GM12874 (cell line): ENCODE data around the gene ACTL10.

Source experiments
- CTCF ChIP-seq: IDR thresholded peaks from 2 replicates; pipeline ENCODE4 v1.5.1; 2011; ENCODE audit warnings: low read depth, mild to moderate bottlenecking, control low read depth, low read length, moderate library complexity; ENCODE audit not compliant: insufficient read depth

ACTL10 gene

DNA sequence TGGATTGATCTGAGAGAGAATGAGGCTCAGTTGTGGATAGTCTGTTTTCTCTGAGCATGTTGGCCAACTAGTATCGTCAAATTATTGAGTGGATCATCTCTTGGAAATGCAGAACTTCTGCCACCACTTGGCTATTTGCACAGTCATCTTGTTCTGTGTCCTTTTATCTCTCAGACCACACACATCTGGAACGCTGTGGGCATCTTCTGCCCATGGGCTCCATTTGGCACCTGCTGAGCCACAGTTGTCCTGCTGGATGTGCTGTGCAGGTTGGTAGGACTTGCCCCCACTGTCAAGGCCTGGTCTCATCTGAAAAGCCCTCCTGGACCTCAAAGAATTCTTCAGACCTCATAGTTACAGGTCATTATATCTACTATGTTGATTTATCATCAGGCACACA is 21.3 kb upstream of the ACTL10 start:
- no peak for TF ChIP-seq CTCF

DNA sequence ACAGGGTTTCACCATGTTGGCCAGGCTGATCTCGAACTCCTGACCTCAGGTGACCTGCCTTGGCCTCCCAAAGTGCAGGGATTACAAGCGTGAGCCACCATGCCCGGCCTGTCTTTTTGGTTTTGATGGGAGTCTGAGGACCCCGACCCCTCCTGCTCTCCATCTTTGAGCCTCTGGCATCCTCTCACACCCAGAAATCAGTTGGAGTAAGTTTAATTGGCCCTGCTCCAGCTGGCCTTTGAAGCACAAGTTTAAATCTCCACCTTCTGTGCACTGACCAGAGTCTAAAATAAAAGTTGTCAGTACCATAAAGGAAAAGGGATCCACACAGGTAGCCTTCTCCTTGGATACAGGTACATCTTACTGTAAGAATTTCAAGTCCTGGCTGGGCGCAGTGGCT is 20.6 kb upstream of the ACTL10 start:
- TF ChIP-seq CTCF = no peak

- TF ChIP-seq CTCF = no peak
These were observed 18.9 kb upstream of the ACTL10 start for GRCh38 chr20:33647603-33648395.

- no peak for TF ChIP-seq CTCF
These were observed 18.2 kb upstream of the ACTL10 start for GRCh38 chr20:33648396-33649004.

DNA sequence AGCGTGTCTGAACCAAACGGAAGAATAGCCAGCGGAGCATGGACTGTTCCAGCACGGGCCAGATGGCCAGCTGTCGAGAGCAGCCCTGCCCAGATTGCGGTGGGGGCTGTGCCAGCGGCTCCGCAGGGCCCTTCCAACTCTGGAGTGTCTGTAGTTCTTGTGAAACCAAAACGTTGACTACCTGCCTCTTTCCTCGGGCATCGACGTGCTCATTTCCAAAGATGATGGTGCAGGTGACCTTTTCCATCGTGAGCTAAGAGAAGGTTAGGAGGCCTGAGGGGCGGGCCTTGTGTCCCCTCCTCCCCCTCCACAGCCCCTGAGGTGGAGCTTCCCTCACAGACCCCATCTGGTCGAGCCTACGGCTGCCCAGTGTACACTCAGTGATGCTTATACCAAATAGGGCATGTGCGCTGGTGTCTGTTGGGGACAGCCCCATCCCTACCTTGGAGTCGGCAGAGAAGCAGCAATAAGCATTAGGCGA is 17.5 kb upstream of the ACTL10 start:
- no peak for TF ChIP-seq CTCF

- no peak for TF ChIP-seq CTCF
These were observed 16.5 kb upstream of the ACTL10 start for GRCh38 chr20:33650111-33650752.
